PC-9 (cell line): ENCODE measurements around the gene S100A16.

Source experiments
- EZH2 ChIP-seq: fragments of 200-600 bp; sonication (generic); IDR thresholded peaks from 2 replicates; pipeline ENCODE4 v1.8.0; 2017; ENCODE audit warnings: antibody characterized with exemption, low read depth
- TF ChIP-seq, protein P1 (sequence below): fragments of 200-600 bp; sonication (generic); conservative IDR thresholded peaks from 2 replicates; pipeline ENCODE4 v1.6.1; 2017; ENCODE audit warnings: mixed run types, antibody characterized with exemption, mild to moderate bottlenecking, moderate library complexity

DNA sequence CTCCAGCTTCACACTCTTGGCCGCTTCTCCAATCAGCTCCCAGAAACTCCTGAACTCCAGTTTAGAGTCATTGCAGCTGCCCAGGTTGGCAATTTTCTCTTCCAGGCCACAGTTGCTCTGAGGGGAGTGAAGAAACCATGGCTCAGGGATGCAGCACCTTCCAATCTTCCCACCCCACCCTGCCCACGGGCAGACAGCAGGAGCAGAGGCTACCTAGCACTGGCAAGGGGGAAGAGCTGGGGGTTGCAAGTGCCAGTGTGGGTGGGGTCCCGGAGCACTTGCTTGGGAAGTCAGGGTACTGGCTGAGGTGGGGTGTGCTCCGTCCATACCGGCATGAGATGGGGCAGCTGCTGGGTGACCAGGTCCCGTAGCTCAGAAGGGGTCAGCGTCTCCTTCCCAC lies 2.0 kb upstream of the S100A16 start:
- TF ChIP-seq, protein P1, sequence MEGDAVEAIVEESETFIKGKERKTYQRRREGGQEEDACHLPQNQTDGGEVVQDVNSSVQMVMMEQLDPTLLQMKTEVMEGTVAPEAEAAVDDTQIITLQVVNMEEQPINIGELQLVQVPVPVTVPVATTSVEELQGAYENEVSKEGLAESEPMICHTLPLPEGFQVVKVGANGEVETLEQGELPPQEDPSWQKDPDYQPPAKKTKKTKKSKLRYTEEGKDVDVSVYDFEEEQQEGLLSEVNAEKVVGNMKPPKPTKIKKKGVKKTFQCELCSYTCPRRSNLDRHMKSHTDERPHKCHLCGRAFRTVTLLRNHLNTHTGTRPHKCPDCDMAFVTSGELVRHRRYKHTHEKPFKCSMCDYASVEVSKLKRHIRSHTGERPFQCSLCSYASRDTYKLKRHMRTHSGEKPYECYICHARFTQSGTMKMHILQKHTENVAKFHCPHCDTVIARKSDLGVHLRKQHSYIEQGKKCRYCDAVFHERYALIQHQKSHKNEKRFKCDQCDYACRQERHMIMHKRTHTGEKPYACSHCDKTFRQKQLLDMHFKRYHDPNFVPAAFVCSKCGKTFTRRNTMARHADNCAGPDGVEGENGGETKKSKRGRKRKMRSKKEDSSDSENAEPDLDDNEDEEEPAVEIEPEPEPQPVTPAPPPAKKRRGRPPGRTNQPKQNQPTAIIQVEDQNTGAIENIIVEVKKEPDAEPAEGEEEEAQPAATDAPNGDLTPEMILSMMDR = no peak
- TF ChIP-seq EZH2 = no peak
